Endothelial cell (in vitro differentiated cells): ENCODE results near the gene MMP11. TPM values are rescaled to one million over a fixed set of nuclear protein-coding genes. Genes with fewer than 3 reads are reported as not detected.

Experiments used
- DNase-seq: peaks from one replicate; pipeline ENCODE4 v3.0.0; 2021; ENCODE audit warnings: low spot score
- H3K27ac Mint-ChIP-seq: one replicate; pipeline ENCODE4 v1.8.0; 2021; ENCODE audit warnings: mixed read lengths, inconsistent platforms; ENCODE audit not compliant: unreplicated experiment
- H3K27me3 Mint-ChIP-seq: one replicate; pipeline ENCODE4 v1.8.0; 2021; ENCODE audit warnings: mild to moderate bottlenecking, moderate library complexity, mixed read lengths, inconsistent platforms; ENCODE audit not compliant: unreplicated experiment
- H3K36me3 Mint-ChIP-seq: one replicate; pipeline ENCODE4 v1.8.0; 2021; ENCODE audit warnings: mild to moderate bottlenecking, low read depth, mixed read lengths, inconsistent platforms; ENCODE audit not compliant: unreplicated experiment
- H3K4me1 Mint-ChIP-seq: one replicate; pipeline ENCODE4 v1.8.0; 2021; ENCODE audit warnings: mild to moderate bottlenecking, mixed read lengths, inconsistent platforms; ENCODE audit not compliant: unreplicated experiment
- H3K4me3 Mint-ChIP-seq: one replicate; pipeline ENCODE4 v1.8.0; 2021; ENCODE audit warnings: mild to moderate bottlenecking, mixed read lengths, inconsistent platforms; ENCODE audit not compliant: unreplicated experiment
- H3K9me3 Mint-ChIP-seq: one replicate; pipeline ENCODE4 v1.8.0; 2021; ENCODE audit warnings: mixed read lengths, inconsistent platforms; ENCODE audit not compliant: unreplicated experiment
- CTCF ChIP-seq: fragments of 200-600 bp; sonication (generic); IDR thresholded peaks from one replicate; pipeline ENCODE4 v1.5.0; 2021; ENCODE audit warnings: antibody characterized with exemption; ENCODE audit not compliant: unreplicated experiment
- total RNA-seq: library from RNA; stranded (reverse); fragmentation: NEBNext Ultra II Directional; extraction: Animal tissue kit (Norgen Biotek cat#: 25700); gene quantifications from one replicate; pipeline ENCODE4 v1.2.1, GENCODE V29; 2021; ENCODE audit not compliant: unreplicated experiment

MMP11 gene
- total RNA-seq, 1 donor from 2014 or later = 3.4 TPM

- TF ChIP-seq CTCF = no peak
- Mint-ChIP-seq H3K27ac (no peak within 1 kb of the TSS), H3K36me3 (no peaks in the 10 kb centered on the region), H3K9me3 (no peaks in the 10 kb centered on the region), H3K27me3 (peaks cover 7% of the 10 kb centered on the region), H3K4me3 (no peak within 1 kb of the TSS), H3K4me1 (peaks cover 11% of the 10 kb centered on the region)
- no peak for DNase-seq
These were observed 18.3 kb upstream of the MMP11 start, which contains the start of gene VPREB3 for GRCh38 chr22:23754220-23754919. TSS of gene VPREB3 (minus strand) at chr22:23754425. CDS start at chr22:23754363, 62 bp downstream.

GRCh38 chr22:23754980-23755636 lies 17.5 kb upstream of the MMP11 start:
- Mint-ChIP-seq H3K4me3 (no peak overlapping the region), H3K27me3 (peaks cover 7% of the 10 kb centered on the region), H3K4me1 (peaks cover 7% of the 10 kb centered on the region), H3K27ac (no peak overlapping the region), H3K36me3 (no peaks in the 10 kb centered on the region), H3K9me3 (no peaks in the 10 kb centered on the region)
- no peak for DNase-seq
- no peak for TF ChIP-seq CTCF

GRCh38 chr22:23755711-23756110 lies 16.9 kb upstream of the MMP11 start:
- H3K4me3 Mint-ChIP-seq = no peak overlapping the region
- no peak for TF ChIP-seq CTCF

GRCh38 chr22:23756891-23757290 lies 15.8 kb upstream of the MMP11 start:
- no peak for DNase-seq
- Mint-ChIP-seq H3K9me3 (no peaks in the 10 kb centered on the region), H3K27me3 (peaks cover 3% of the 10 kb centered on the region)

More at GRCh38 chr22:23755711-23756110, 16.9 kb upstream of the MMP11 start:
- H3K27me3 Mint-ChIP-seq = peaks cover 3% of the 10 kb centered on the region
- H3K4me1 Mint-ChIP-seq = peaks cover 8% of the 10 kb centered on the region
- no peak overlapping the region for H3K27ac Mint-ChIP-seq
- DNase-seq = no peak
- no peaks in the 10 kb centered on the region for H3K9me3 Mint-ChIP-seq
- no peaks in the 10 kb centered on the region for H3K36me3 Mint-ChIP-seq

More at GRCh38 chr22:23756891-23757290, 15.8 kb upstream of the MMP11 start:
- Mint-ChIP-seq H3K4me3 (no peak overlapping the region), H3K27ac (no peak overlapping the region), H3K4me1 (peaks cover 9% of the 10 kb centered on the region), H3K36me3 (no peaks in the 10 kb centered on the region)
- no peak for TF ChIP-seq CTCF
